Measurements from ENCODE around the gene DPPA3. TPM values are rescaled to one million over a fixed set of nuclear protein-coding genes. Genes with fewer than 3 reads are reported as not detected.
"Not testable (repeated sequence)": the region's sequence is repeated elsewhere in the genome, so short reads cannot be mapped to it uniquely, and the experiment has no call there.

Gene DPPA3
- total RNA-seq, 6 donors from 2014 or later = not detected

- not testable (repeated sequence) for DNase-seq
- WGBS, 2 donors = 20 to 42% methylated on average over 9 of the region's 9 CpGs
- peak in 1 of 2 donors; percentile 52 for ATAC-seq (ENCODE audit: low FRiP score in 2 of 2)
These were observed 33.8 kb upstream of the DPPA3 start for GRCh38 chr12:7677432-7677888.

GRCh38 chr12:7678744-7679143, 32.5 kb upstream of the DPPA3 start:
- Histone ChIP-seq H3K27ac (no peak overlapping the region), H3K4me3 (no peak overlapping the region), H3K9me3 (no peaks in the 10 kb centered on the region), H3K27me3 (no peaks in the 10 kb centered on the region), H3K36me3 (no peaks in the 10 kb centered on the region), H3K4me1 (no peaks in the 10 kb centered on the region)
- DNase-seq (no peak), ATAC-seq (ENCODE audit: low FRiP score in 2 of 2) (no peak)
- WGBS, 2 donors = 67 to 74% methylated on average over 8 of the region's 8 CpGs
- TF ChIP-seq POLR2AphosphoS5 (IDR thresholded peaks at IDR 0.05) = no peak
- TF ChIP-seq POLR2A (IDR thresholded peaks at IDR 0.05) = no peak
- no peak for TF ChIP-seq EP300 (IDR thresholded peaks at IDR 0.05)

More at GRCh38 chr12:7677432-7677888, 33.8 kb upstream of the DPPA3 start:
- H3K4me3 ChIP-seq, H3K4me1 ChIP-seq, H3K27ac ChIP-seq, H3K36me3 ChIP-seq, H3K9me3 ChIP-seq, H3K27me3 ChIP-seq: not testable (repeated sequence)
- TF ChIP-seq CTCF (IDR thresholded peaks at IDR 0.05) = peak in 2 of 6 experiments; percentile 39 to 44

- WGBS, 2 donors = 60 to 63% methylated on average over 9 of the region's 9 CpGs
- H3K4me1 ChIP-seq = no peaks in the 10 kb centered on the region
- H3K9me3 ChIP-seq = no peaks in the 10 kb centered on the region
- no peak overlapping the region for H3K4me3 ChIP-seq
- ATAC-seq (ENCODE audit: low FRiP score in 2 of 2) (no peak), DNase-seq (no peak)
- H3K36me3 ChIP-seq = no peaks in the 10 kb centered on the region
- H3K27me3 ChIP-seq = no peaks in the 10 kb centered on the region
- no peak overlapping the region for H3K27ac ChIP-seq
- TF ChIP-seq POLR2AphosphoS5 (IDR thresholded peaks at IDR 0.05) = no peak
- TF ChIP-seq CTCF (IDR thresholded peaks at IDR 0.05) = no peak
- TF ChIP-seq EP300 (IDR thresholded peaks at IDR 0.05) = no peak
- no peak for TF ChIP-seq POLR2A (IDR thresholded peaks at IDR 0.05)
These were observed 31.8 kb upstream of the DPPA3 start for GRCh38 chr12:7679251-7680045.

- TF ChIP-seq POLR2AphosphoS5 (IDR thresholded peaks at IDR 0.05) = no peak
- TF ChIP-seq CTCF (IDR thresholded peaks at IDR 0.05) = no peak
- no peak for TF ChIP-seq POLR2A (IDR thresholded peaks at IDR 0.05)
- no peak for TF ChIP-seq EP300 (IDR thresholded peaks at IDR 0.05)
- H3K4me1 ChIP-seq = no peaks in the 10 kb centered on the region
- no peaks in the 10 kb centered on the region for H3K9me3 ChIP-seq
- no peaks in the 10 kb centered on the region for H3K27me3 ChIP-seq
- H3K4me3 ChIP-seq = no peak overlapping the region
- 48 to 53% methylated on average over 2 of the region's 2 CpGs for WGBS, 2 donors
- no peak overlapping the region for H3K27ac ChIP-seq
- ATAC-seq (ENCODE audit: low FRiP score in 2 of 2) (no peak), DNase-seq (no peak)
- H3K36me3 ChIP-seq = no peaks in the 10 kb centered on the region
These were observed 29.7 kb upstream of the DPPA3 start for GRCh38 chr12:7681535-7681934.

- 60 to 65% methylated on average over 6 of the region's 6 CpGs for WGBS, 2 donors
- no peak for TF ChIP-seq EP300 (IDR thresholded peaks at IDR 0.05)
- no peak for TF ChIP-seq CTCF (IDR thresholded peaks at IDR 0.05)
- TF ChIP-seq POLR2AphosphoS5 (IDR thresholded peaks at IDR 0.05) = no peak
- TF ChIP-seq POLR2A (IDR thresholded peaks at IDR 0.05) = no peak
- H3K27me3 ChIP-seq = no peaks in the 10 kb centered on the region
- H3K4me3 ChIP-seq = no peak overlapping the region
- peaks cover 0 to 12% (median 6%) of the 10 kb centered on the region in 4 donors for H3K4me1 ChIP-seq
- DNase-seq (no peak), ATAC-seq (ENCODE audit: low FRiP score in 2 of 2) (peak; percentile 35 to 43)
- H3K9me3 ChIP-seq = no peaks in the 10 kb centered on the region
- no peaks in the 10 kb centered on the region for H3K36me3 ChIP-seq
- no peak overlapping the region for H3K27ac ChIP-seq
These were observed 17.4 kb upstream of the DPPA3 start for GRCh38 chr12:7693793-7694192.

Measured in upper lobe of left lung (tissue), 6 donors.